Measurements from ENCODE around the gene SCAF4.
"Not testable (repeated sequence)": the region's sequence is repeated elsewhere in the genome, so short reads cannot be mapped to it uniquely, and the experiment has no call there.

The SCAF4 gene

DNA sequence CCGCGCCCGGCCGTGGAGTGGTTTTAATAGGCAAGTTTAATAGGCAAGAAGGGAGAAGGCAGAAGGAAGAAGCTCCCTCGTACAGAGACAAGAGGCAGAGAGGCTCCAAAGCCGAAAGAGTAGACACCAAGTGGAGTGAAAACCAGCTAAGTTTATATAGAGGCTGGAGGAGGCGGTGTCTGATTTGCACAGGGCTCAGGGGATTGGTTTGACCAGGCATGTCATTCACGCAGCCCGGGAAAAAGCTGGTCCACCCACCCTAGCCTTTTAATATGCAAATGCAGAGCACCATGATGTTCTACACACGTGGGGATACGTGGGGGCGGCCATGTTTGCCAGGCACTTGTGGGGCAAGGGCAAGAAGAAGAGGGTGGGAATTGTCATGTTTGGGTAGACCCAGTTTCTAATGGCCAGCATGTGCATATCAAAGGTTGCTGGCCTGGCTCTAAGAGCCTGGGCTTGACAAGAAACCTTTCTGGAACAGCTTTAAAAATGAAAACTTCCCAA is 90.4 kb downstream of the SCAF4 start:
- no peak for DNase-seq (ENCODE audit: low read depth)

DNA sequence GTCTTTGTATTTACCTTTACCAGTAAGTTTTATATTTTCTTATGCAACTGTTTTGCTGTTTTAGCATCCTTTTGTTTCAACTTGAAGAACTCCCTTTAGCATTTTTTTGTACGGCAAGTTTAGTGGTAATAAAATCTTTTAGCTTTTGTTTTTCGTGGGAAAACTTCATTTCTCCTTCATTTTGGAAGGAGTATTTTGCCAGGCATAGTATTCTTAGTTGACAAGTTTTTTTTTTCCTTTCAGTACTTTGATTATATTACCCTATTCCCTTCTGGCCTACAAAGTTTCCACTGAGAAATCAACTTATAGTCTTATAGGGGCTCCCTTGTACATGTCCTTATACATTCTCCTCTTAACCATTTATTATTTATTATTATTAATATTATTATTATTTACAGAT is 95.0 kb downstream of the SCAF4 start:
- DNase-seq (ENCODE audit: low read depth) = no peak

DNA sequence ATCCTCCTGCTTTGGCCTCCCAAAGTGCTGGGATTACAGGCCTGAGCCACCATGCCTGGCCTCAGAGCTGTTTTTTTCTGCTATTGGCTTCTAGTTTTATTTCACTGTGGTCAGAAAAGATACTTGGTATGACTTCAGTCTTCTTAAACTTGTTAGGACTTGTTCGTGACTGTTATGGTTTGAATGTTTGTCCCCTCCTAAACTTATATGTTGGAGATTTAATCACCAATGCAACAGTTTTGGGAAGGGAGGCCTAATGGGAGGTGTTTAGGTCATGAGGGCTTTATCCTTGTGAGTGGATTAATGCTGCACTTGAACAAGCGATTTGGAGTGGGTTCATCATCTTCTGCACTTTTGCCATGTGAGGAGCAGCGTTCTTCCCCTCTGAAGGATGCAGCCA is 96.9 kb downstream of the SCAF4 start:
- DNase-seq (ENCODE audit: low read depth) = no peak

DNA sequence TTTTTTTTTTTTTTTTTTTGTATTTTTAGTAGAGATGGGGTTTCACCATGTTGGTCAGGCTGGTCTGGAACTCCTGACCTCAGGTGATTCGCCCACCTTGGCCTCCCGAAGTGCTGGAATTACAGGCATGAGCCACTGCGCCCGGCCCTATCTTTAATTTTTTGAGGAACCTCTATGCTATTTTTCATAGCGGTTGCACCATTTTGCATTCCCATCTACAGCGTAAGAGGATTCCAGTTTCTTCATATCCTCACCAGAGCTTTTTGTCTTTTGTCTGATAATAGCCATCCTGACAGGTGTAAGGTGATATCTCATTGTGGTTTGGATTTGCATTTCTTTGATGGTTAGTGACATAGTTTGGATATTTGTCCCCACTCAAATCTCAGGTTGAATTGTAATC is 100.0 kb downstream of the SCAF4 start:
- DNase-seq (ENCODE audit: low read depth) = not testable (repeated sequence)

DNA sequence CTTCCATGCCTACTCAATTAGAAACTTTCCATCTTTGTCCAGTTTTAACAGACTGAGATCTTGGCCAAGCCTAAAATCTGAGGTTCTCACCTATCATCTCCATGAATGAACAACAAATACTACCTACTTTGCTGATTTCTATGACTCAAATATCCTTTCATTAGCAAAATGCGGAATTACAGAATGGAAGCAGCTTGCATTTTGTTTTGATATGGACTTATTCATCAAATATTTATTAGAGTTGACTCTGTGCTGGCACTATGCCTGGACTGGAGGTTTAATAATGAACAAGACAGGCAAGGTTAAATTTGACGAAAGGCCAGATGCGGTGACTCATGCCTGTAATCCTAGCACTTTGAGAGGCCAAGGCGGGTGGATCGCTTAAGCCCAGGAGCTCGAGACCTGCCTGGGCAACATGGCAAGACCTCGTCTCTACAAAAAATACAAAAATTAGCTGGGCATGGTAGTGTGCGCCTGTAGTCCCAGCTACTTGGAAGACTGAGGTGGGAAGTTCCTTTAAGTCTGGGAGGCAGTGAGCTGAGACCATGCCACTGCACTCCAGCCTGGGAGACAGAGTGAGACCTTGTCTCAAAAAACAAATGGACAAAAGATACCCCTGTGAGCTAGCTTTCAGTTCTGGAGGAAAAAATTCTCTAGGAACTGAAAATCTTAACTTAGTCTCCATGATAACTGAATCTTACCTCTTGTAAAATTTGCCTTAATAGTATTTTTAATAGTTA is 101.8 kb downstream of the SCAF4 start:
- DNase-seq (ENCODE audit: low read depth) = no peak

DNA sequence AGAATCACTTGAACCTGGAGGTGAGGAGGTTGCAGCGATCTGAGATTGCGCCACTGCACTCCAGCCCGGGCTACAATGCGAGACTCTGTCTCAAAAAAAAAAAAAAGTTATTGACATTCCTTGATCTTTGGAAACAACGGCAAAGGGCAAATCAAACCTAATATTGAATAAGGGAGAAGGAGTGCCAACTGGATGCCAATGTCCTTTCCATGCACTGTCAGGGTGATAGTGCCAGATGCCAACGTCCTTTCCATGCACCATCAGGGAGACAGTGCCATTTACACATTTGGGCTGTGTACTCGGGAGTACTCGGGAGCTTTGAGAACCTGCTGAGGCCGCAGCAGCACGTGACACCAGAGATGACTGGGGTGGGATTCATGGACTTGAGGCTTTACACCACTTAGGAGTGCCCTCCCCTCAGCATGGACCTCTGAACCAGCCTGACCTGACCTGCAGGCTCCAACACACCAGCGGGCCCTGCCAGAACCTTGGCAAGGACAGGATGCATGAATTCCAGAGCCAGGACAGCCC is 106.9 kb downstream of the SCAF4 start:
- DNase-seq (ENCODE audit: low read depth) = no peak

DNA sequence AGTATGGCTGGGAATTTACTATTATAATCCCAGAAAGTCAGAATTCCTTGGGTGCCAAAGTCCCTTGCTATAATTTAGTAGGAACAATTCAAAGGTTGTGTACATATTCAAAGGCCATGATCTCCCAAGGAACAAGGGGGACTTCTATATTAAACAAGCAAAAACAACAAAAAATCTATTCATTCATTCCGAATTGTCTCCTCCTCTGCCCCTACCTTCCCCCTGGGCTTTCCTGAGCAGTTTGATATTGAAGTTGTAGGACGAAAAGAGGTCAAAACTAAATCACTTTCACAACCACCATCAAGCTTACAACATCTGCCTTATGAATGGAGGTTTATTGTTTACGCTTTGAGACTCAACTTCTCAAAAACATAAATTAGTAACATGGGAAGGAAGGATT is 107.7 kb downstream of the SCAF4 start:
- no peak for DNase-seq (ENCODE audit: low read depth)

DNA sequence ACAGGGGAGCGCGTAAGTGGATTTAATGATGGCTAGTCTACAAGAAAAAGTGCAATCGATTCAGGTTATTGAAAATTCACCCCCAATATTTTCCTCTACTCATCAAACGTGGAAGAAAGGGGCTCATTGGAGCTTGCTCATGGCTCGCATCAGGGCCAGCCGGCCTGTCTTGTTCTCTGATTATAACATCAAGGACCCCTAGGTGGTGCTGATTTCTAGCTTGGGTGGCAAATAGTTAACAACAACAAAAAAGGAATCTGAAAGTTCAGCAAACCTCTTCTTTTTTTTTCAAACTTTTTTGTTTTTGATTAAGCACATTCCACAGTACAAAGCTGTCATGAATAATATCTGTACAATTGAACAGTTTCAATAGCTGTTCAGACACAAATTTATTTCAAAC is 108.3 kb downstream of the SCAF4 start:
- DNase-seq (ENCODE audit: low read depth) = no peak

DNA sequence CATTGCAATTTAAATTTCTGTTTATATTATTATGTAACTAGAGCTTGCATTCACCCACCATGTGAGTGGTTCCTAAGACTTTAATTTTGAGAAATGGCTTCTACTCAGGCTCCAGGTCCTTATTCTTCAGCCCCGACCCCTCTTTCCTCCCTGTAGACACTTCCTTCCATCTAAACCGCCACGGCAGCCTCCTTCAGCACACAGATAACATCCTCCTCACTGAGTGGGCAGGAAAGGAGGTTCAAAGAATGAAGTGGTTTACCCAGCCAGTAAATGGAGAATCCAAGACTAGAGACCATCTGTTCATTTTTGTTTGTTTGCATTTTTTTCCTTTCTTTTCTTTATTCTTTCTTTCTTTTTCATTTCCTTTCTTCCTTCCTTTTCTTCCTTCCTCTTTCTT is 109.5 kb downstream of the SCAF4 start:
- DNase-seq (ENCODE audit: low read depth) = no peak
